GM19240 (cell line): ENCODE measurements around the gene TSKS.

ENCODE experiments used
- DNase-seq: peaks from one replicate; pipeline ENCODE4 v3.0.0; 2011; ENCODE audit warnings: low spot score; ENCODE audit not compliant: insufficient read length

Gene TSKS

GRCh38 chr19:49718511-49718910 lies 44.6 kb downstream of the TSKS start:
- no peak for DNase-seq

GRCh38 chr19:49716154-49716553 lies 47.0 kb downstream of the TSKS start:
- no peak for DNase-seq

GRCh38 chr19:49713236-49713845 lies 49.8 kb downstream of the TSKS start:
- DNase-seq, result no peak

GRCh38 chr19:49712397-49712859 lies 50.7 kb downstream of the TSKS start:
- no peak for DNase-seq

GRCh38 chr19:49710372-49710951 lies 52.6 kb downstream of the TSKS start:
- no peak for DNase-seq

- no peak for DNase-seq
Measured at GRCh38 chr19:49705919-49706318, 57.2 kb downstream of the TSKS start.

- DNase-seq, result no peak
Measured at GRCh38 chr19:49704888-49705642, 58.0 kb downstream of the TSKS start.

GRCh38 chr19:49701271-49701786 lies 61.8 kb downstream of the TSKS start:
- no peak for DNase-seq

GRCh38 chr19:49700563-49700962 lies 62.5 kb downstream of the TSKS start:
- no peak for DNase-seq

GRCh38 chr19:49699364-49699763 lies 63.7 kb downstream of the TSKS start:
- no peak for DNase-seq

- no peak for DNase-seq
Measured at GRCh38 chr19:49696865-49697264, 66.2 kb downstream of the TSKS start.

- no peak for DNase-seq
Measured at GRCh38 chr19:49696115-49696514, 67.0 kb downstream of the TSKS start.

- no peak for DNase-seq
Measured at GRCh38 chr19:49692147-49692506, 71.0 kb downstream of the TSKS start.

GRCh38 chr19:49691243-49692146 lies 71.6 kb downstream of the TSKS start:
- no peak for DNase-seq

- peak; percentile 50 for DNase-seq
Measured at GRCh38 chr19:49690656-49691242, 72.4 kb downstream of the TSKS start, which contains the start of gene CPT1C. Gene CPT1C, plus strand, starts transcription at chr19:49691116. Its CDS starts 1,137 bp downstream, at chr19:49692253.

GRCh38 chr19:49690079-49690655 lies 72.9 kb downstream of the TSKS start:
- DNase-seq, result no peak
